Measurements from ENCODE around the gene RAB13. TPM values are rescaled to one million over a fixed set of nuclear protein-coding genes. Genes with fewer than 3 reads are reported as not detected.

The RAB13 gene
- total and polyA plus RNA-seq, 2 of the 4 experiments (the other 2 are of a cell fraction): 42.3 to 249 TPM

DNA sequence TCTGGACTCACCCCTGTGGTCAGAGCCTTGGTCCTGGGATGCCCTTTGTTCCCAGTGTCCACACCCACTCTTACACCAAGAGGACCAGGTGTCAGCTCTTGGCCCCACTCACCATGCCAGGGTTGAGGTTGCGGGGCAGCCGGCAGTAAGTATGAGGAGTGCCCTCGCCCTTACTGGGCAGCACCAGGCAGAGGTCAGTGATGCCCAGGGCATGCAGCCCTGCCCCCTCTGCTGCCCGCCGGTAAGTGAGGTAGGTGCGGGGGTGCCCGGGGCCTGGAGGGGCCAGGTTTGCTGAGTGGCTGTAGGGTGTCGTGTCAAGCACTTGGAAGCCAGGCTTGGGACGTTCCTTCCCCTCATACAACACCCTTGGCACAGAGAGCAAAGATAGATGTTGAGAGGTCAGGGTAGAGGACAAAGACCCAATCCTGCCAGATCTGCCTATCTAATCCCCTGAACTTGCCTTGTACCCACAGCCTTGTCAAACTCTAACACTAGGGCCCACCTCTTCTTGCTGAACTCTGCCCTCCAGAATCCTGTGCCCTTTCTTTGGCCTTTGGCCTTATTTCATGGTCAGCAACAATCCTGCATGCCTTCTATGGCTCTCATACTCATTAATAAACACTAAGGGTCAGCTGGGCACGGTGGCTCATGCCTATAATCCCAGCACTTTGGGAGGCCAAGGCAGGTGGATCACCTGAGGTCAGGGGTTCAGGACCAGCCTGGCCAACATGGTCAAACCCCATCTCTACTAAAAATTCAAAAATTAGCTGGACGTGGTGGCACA is 43.2 kb downstream of the RAB13 start (continued):
- TF ChIP-seq CHD1 (IDR thresholded peaks at IDR 0.05; ENCODE audit: low read depth, low read length) (no peak), RFX5 (IDR thresholded peaks at IDR 0.05; ENCODE audit: low read depth, low read length) (no peak), CEBPB (IDR thresholded peaks at IDR 0.05; ENCODE audit: low read depth, low read length) (no peak)
- TF ChIP-seq, protein P1, sequence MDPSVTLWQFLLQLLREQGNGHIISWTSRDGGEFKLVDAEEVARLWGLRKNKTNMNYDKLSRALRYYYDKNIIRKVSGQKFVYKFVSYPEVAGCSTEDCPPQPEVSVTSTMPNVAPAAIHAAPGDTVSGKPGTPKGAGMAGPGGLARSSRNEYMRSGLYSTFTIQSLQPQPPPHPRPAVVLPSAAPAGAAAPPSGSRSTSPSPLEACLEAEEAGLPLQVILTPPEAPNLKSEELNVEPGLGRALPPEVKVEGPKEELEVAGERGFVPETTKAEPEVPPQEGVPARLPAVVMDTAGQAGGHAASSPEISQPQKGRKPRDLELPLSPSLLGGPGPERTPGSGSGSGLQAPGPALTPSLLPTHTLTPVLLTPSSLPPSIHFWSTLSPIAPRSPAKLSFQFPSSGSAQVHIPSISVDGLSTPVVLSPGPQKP (IDR thresholded peaks at IDR 0.05; ENCODE audit: borderline replicate concordance, low read depth, low read length): no peak
